HEK293 (cell line): ENCODE results near the gene ASTN2.

ENCODE experiments used
- CTCF ChIA-PET: fragments of 350-600 bp; formaldehyde crosslinking; extraction: SDS; loops from one replicate; lab custom pipeline; 2021; ENCODE audit warnings: antibody characterized with exemption; lab: Yijun Ruan, JAX
- POLR2A ChIA-PET: fragments of 300-600 bp; formaldehyde crosslinking; extraction: SDS; loops from one replicate; lab custom pipeline; 2020; ENCODE audit warnings: antibody characterized with exemption, inconsistent platforms; lab: Yijun Ruan, JAX
- H3K27ac ChIP-seq: fragments of 200-500 bp; sonication (Bioruptor generic); 2 replicates; pipeline ENCODE4 v1.5.1; 2014; ENCODE audit warnings: low read depth, low read length, control low read depth, inconsistent platforms; ENCODE audit errors: extremely low read depth
- H3K36me3 ChIP-seq, 2 experiments: fragments of 200-500 bp in 1 of 2; sonication (Bioruptor generic) in 1 of 2; 1 replicate in 1 of 2; 2 replicates in 1 of 2; pipeline ENCODE4 v1.5.1; 2014 to 2017; ENCODE audit warnings: inconsistent platforms in 2 of 2, low read length in 2 of 2; ENCODE audit not compliant: control insufficient read depth in 2 of 2, insufficient read depth in 1 of 2
- H3K4me1 ChIP-seq: fragments of 200-500 bp; sonication (Bioruptor generic); 2 replicates; pipeline ENCODE4 v1.5.1; 2014; ENCODE audit warnings: mild to moderate bottlenecking, low read length, inconsistent platforms; ENCODE audit not compliant: control insufficient read depth, insufficient read depth
- H3K4me3 ChIP-seq: 2 replicates; pipeline ENCODE4 v1.5.1; 2011; ENCODE audit warnings: low read depth, mild to moderate bottlenecking, control low read depth, low read length, moderate library complexity
- H3K9me3 ChIP-seq: fragments of 200-500 bp; sonication (Bioruptor generic); 2 replicates; pipeline ENCODE4 v1.5.1; 2014; ENCODE audit warnings: low read depth, low read length, inconsistent platforms; ENCODE audit not compliant: control insufficient read depth, insufficient read depth
- KLF8 ChIP-seq: fragments of 450-650 bp; formaldehyde crosslinking; IDR thresholded peaks from 2 replicates; pipeline ENCODE4 v1.5.1; 2016; ENCODE audit warnings: missing biosample characterization, missing genetic modification characterization
- MZF1 ChIP-seq: fragments of 450-650 bp; formaldehyde crosslinking; IDR thresholded peaks from 2 replicates; pipeline ENCODE4 v1.5.1; 2017; ENCODE audit warnings: missing biosample characterization, missing genetic modification characterization, borderline replicate concordance
- ZBTB48 ChIP-seq: fragments of 450-650 bp; formaldehyde crosslinking; IDR thresholded peaks from 2 replicates; pipeline ENCODE4 v1.5.1; 2016; ENCODE audit warnings: missing biosample characterization, missing genetic modification characterization
- ZBTB49 ChIP-seq: fragments of 450-650 bp; formaldehyde crosslinking; IDR thresholded peaks from 2 replicates; pipeline ENCODE4 v1.5.1; 2016; ENCODE audit warnings: missing biosample characterization, missing genetic modification characterization, low read depth
- ZIC2 ChIP-seq: fragments of 450-650 bp; formaldehyde crosslinking; IDR thresholded peaks from 2 replicates; pipeline ENCODE4 v1.5.1; 2016; ENCODE audit warnings: missing biosample characterization, missing genetic modification characterization
- ZNF133 ChIP-seq: fragments of 450-650 bp; formaldehyde crosslinking; IDR thresholded peaks from 2 replicates; pipeline ENCODE4 v1.5.1; 2016; ENCODE audit warnings: missing biosample characterization, missing genetic modification characterization
- ZNF19 ChIP-seq: fragments of 450-650 bp; formaldehyde crosslinking; IDR thresholded peaks from 2 replicates; pipeline ENCODE4; 2016; ENCODE audit warnings: missing biosample characterization, missing genetic modification characterization, low read depth
- ZNF239 ChIP-seq: fragments of 450-650 bp; formaldehyde crosslinking; IDR thresholded peaks from 2 replicates; pipeline ENCODE4 v1.5.1; 2016; ENCODE audit warnings: missing biosample characterization, missing genetic modification characterization
- ZNF302 ChIP-seq: fragments of 450-650 bp; formaldehyde crosslinking; IDR thresholded peaks from 2 replicates; pipeline ENCODE4 v1.5.1; 2016; ENCODE audit warnings: missing biosample characterization, missing genetic modification characterization, low read depth
- ZNF350 ChIP-seq: fragments of 450-650 bp; formaldehyde crosslinking; IDR thresholded peaks from 2 replicates; pipeline ENCODE4 v1.5.0; 2017; ENCODE audit warnings: missing biosample characterization, mild to moderate bottlenecking, missing genetic modification characterization
- ZNF398 ChIP-seq: fragments of 450-650 bp; formaldehyde crosslinking; IDR thresholded peaks from 2 replicates; pipeline ENCODE4 v1.5.1; 2017; ENCODE audit warnings: missing biosample characterization, missing genetic modification characterization
- ZNF416 ChIP-seq: fragments of 450-650 bp; formaldehyde crosslinking; IDR thresholded peaks from 2 replicates; pipeline ENCODE4 v1.5.1; 2016; ENCODE audit warnings: missing biosample characterization, missing genetic modification characterization
- ZNF521 ChIP-seq: fragments of 450-650 bp; formaldehyde crosslinking; IDR thresholded peaks from 2 replicates; pipeline ENCODE4 v1.5.1; 2017; ENCODE audit warnings: missing biosample characterization, mild to moderate bottlenecking, missing genetic modification characterization
- ZNF670 ChIP-seq: fragments of 450-650 bp; formaldehyde crosslinking; IDR thresholded peaks from 2 replicates; pipeline ENCODE4 v1.5.1; 2016; ENCODE audit warnings: missing biosample characterization, missing genetic modification characterization, low read depth
- ZNF76 ChIP-seq: fragments of 450-650 bp; formaldehyde crosslinking; IDR thresholded peaks from 2 replicates; pipeline ENCODE4; 2016; ENCODE audit warnings: low read depth, missing biosample characterization, missing genetic modification characterization, borderline replicate concordance
- TF ChIP-seq, protein P1 (sequence below): fragments of 450-650 bp; formaldehyde crosslinking; IDR thresholded peaks from 2 replicates; pipeline ENCODE4 v1.5.1; 2016; ENCODE audit warnings: missing biosample characterization, missing genetic modification characterization
- TF ChIP-seq, protein P2 (sequence below): fragments of 450-650 bp; formaldehyde crosslinking; conservative IDR thresholded peaks from 2 replicates; pipeline ENCODE4 v1.5.1; 2016; ENCODE audit warnings: low read depth, missing biosample characterization, missing genetic modification characterization

ASTN2 gene

DNA sequence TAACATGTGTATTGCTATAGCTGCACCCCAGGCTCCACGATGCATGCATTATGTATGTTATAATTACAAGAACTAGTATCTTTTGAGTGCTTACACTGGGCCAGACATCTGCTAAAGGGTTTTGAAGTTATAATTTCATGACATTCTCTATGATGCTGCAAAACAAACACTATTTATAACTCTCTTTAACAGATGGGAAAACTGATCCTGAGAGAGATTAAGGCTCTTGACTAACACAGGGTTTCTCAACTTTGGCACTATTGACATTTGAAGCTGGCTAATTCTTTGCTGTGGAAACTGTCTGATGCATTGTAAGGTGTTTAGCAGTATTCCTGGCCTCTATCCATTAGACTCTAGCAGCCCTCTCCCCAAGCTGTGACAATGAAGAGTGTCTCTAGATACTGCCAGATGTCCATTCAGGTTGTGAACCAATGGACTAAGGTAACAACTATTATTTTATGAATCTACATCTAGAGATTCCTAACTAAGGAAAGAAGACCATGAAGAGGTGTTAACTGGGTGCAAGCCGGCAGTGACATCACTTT lies 258.6 kb downstream of the ASTN2 start:
- no peak for TF ChIP-seq ZNF19
- TF ChIP-seq ZNF239 (tag by site-specific recombination) = no peak
- no peak for TF ChIP-seq ZNF133 (tag by site-specific recombination)
- TF ChIP-seq ZNF398 (tag by site-specific recombination) = no peak
- TF ChIP-seq ZNF302 (tag by site-specific recombination) = no peak
- no peak for TF ChIP-seq ZBTB48 (tag by site-specific recombination)
- no peak for TF ChIP-seq ZNF416 (tag by site-specific recombination)
- no peak for TF ChIP-seq ZNF76 (tag by site-specific recombination)
- TF ChIP-seq, protein P1, sequence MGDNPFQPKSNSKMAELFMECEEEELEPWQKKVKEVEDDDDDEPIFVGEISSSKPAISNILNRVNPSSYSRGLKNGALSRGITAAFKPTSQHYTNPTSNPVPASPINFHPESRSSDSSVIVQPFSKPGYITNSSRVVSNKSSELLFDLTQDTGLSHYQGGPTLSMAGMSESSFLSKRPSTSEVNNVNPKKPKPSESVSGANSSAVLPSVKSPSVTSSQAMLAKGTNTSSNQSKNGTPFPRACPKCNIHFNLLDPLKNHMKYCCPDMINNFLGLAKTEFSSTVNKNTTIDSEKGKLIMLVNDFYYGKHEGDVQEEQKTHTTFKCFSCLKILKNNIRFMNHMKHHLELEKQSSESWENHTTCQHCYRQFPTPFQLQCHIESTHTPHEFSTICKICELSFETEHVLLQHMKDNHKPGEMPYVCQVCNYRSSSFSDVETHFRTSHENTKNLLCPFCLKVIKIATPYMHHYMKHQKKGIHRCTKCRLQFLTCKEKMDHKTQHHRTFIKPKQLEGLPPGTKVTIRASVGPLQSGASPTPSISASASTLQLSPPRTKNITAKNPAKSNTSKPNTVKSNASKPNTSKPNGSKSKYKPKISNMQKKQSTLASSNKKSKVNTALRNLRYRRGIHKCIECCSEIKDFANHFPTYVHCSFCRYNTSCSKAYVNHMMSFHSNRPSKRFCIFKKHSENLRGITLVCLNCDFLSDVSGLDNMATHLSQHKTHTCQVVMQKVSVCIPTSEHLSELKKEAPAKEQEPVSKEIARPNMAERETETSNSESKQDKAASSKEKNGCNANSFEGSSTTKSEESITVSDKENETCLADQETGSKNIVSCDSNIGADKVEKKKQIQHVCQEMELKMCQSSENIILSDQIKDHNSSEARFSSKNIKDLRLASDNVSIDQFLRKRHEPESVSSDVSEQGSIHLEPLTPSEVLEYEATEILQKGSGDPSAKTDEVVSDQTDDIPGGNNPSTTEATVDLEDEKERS (tag by site-specific recombination) = no peak
- no peak for TF ChIP-seq ZBTB49 (tag by site-specific recombination)
- TF ChIP-seq, protein P2, sequence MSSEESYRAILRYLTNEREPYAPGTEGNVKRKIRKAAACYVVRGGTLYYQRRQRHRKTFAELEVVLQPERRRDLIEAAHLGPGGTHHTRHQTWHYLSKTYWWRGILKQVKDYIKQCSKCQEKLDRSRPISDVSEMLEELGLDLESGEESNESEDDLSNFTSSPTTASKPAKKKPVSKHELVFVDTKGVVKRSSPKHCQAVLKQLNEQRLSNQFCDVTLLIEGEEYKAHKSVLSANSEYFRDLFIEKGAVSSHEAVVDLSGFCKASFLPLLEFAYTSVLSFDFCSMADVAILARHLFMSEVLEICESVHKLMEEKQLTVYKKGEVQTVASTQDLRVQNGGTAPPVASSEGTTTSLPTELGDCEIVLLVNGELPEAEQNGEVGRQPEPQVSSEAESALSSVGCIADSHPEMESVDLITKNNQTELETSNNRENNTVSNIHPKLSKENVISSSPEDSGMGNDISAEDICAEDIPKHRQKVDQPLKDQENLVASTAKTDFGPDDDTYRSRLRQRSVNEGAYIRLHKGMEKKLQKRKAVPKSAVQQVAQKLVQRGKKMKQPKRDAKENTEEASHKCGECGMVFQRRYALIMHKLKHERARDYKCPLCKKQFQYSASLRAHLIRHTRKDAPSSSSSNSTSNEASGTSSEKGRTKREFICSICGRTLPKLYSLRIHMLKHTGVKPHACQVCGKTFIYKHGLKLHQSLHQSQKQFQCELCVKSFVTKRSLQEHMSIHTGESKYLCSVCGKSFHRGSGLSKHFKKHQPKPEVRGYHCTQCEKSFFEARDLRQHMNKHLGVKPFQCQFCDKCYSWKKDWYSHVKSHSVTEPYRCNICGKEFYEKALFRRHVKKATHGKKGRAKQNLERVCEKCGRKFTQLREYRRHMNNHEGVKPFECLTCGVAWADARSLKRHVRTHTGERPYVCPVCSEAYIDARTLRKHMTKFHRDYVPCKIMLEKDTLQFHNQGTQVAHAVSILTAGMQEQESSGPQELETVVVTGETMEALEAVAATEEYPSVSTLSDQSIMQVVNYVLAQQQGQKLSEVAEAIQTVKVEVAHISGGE (tag by site-specific recombination) = no peak
- no peak for TF ChIP-seq ZNF350
- no peak for TF ChIP-seq MZF1 (tag by site-specific recombination)
- TF ChIP-seq ZIC2 (tag by site-specific recombination) = no peak
- TF ChIP-seq KLF8 (tag by site-specific recombination) = no peak
- TF ChIP-seq ZNF670 (tag by site-specific recombination) = no peak
- no peak for TF ChIP-seq ZNF521 (tag by site-specific recombination)
- H3K4me3 ChIP-seq = no peak overlapping the region
- H3K36me3 ChIP-seq = no peaks in the 10 kb centered on the region
- H3K9me3 ChIP-seq = no peaks in the 10 kb centered on the region
- CTCF ChIA-PET = interaction anchor here (0.6 to 1.0 kb wide), 3 partner anchors 22 to 512 kb away, joined by 3 read pairs; no protein-coding TSS in a partner anchor
- no peaks in the 10 kb centered on the region for H3K4me1 ChIP-seq
- POLR2A ChIA-PET = no interaction called here
- H3K27ac ChIP-seq = no peak overlapping the region
